WTC11 (cell line): ENCODE data around the gene FBP1. TPM values are rescaled to one million over a fixed set of nuclear protein-coding genes. Genes with fewer than 3 reads are reported as not detected.

ENCODE experiments used
- ATAC-seq: fragments of 200-7000 bp; cut with Tn5 transposase; 2 replicates; pipeline ENCODE4 v1.10.0; 2021; ENCODE audit warnings: mild to moderate bottlenecking, moderate library complexity
- CTCF ChIA-PET: fragments of 300-600 bp; sonication (Branson Sonifier 250); formaldehyde crosslinking; loops from one replicate; lab custom pipeline; 2021; ENCODE audit warnings: antibody characterized with exemption; lab: Charles Lee
- POLR2A ChIA-PET: fragments of 350-600 bp; sonication (Branson Sonifier 250); formaldehyde crosslinking; loops from one replicate; lab custom pipeline; 2021; ENCODE audit warnings: antibody characterized with exemption; lab: Charles Lee
- DNase-seq: peaks from one replicate; pipeline ENCODE4 v3.0.0; 2021; ENCODE audit warnings: low spot score
- H3K27ac Mint-ChIP-seq: 2 replicates; pipeline ENCODE4 v1.8.0; 2021; ENCODE audit warnings: mixed read lengths
- H3K27me3 Mint-ChIP-seq: 2 replicates; pipeline ENCODE4 v1.8.0; 2021; ENCODE audit warnings: low read depth, mild to moderate bottlenecking, moderate library complexity, mixed read lengths
- H3K36me3 Mint-ChIP-seq: 2 replicates; pipeline ENCODE4 v1.8.0; 2021; ENCODE audit warnings: mixed read lengths
- H3K4me1 Mint-ChIP-seq: 2 replicates; pipeline ENCODE4 v1.8.0; 2022; ENCODE audit warnings: mixed read lengths
- H3K4me3 Mint-ChIP-seq: 2 replicates; pipeline ENCODE4 v1.8.0; 2021; ENCODE audit warnings: mild to moderate bottlenecking, moderate library complexity, mixed read lengths
- H3K9me3 Mint-ChIP-seq: 2 replicates; pipeline ENCODE4 v1.8.0; 2021; ENCODE audit warnings: mixed read lengths
- AFF4 ChIP-seq: sonication (generic); formaldehyde crosslinking; IDR thresholded peaks from 2 replicates; pipeline ENCODE4 v1.8.1; 2023; ENCODE audit warnings: mild to moderate bottlenecking, missing genetic modification reagents, borderline replicate concordance
- CREM ChIP-seq: sonication (generic); formaldehyde crosslinking; IDR thresholded peaks from 2 replicates; pipeline ENCODE4 v1.8.1; 2022; ENCODE audit warnings: mild to moderate bottlenecking, missing genetic modification reagents, moderate library complexity
- ELF4 ChIP-seq: sonication (generic); formaldehyde crosslinking; IDR thresholded peaks from 2 replicates; pipeline ENCODE4 v1.8.1; 2022; ENCODE audit warnings: low read depth, mild to moderate bottlenecking, moderate library complexity, missing genetic modification reagents
- FOXJ3 ChIP-seq: sonication (generic); formaldehyde crosslinking; IDR thresholded peaks from 2 replicates; pipeline ENCODE4 v1.9.0; 2021; ENCODE audit warnings: missing genetic modification reagents, mild to moderate bottlenecking, borderline replicate concordance
- FOXK1 ChIP-seq: sonication (generic); formaldehyde crosslinking; IDR thresholded peaks from 2 replicates; pipeline ENCODE4 v1.8.0; 2022; ENCODE audit warnings: mild to moderate bottlenecking, moderate library complexity, missing genetic modification reagents
- GRHL2 ChIP-seq: fragments of 250-450 bp; sonication (Bioruptor Pico); IDR thresholded peaks from 2 replicates; pipeline ENCODE4 v1.8.0; 2022; ENCODE audit warnings: mild to moderate bottlenecking, moderate library complexity; ENCODE audit not compliant: insufficient replicate concordance, severe bottlenecking
- GTF2I ChIP-seq: fragments of 250-450 bp; sonication (Bioruptor Pico); conservative IDR thresholded peaks from 2 replicates; pipeline ENCODE4 v1.4.0; 2021; ENCODE audit warnings: mild to moderate bottlenecking
- NFATC4 ChIP-seq: fragments of 250-450 bp; sonication (Bioruptor Pico); IDR thresholded peaks from 2 replicates; pipeline ENCODE4 v1.9.0; 2021; ENCODE audit warnings: mild to moderate bottlenecking
- NFE2L1 ChIP-seq: sonication (generic); formaldehyde crosslinking; IDR thresholded peaks from 2 replicates; pipeline ENCODE4 v1.8.1; 2023; ENCODE audit warnings: missing genetic modification reagents
- NR1H2 ChIP-seq: sonication (generic); formaldehyde crosslinking; IDR thresholded peaks from 2 replicates; pipeline ENCODE4 v1.9.0; 2021; ENCODE audit warnings: mild to moderate bottlenecking, moderate library complexity, missing genetic modification reagents
- NR2C2 ChIP-seq: sonication (generic); formaldehyde crosslinking; IDR thresholded peaks from 2 replicates; pipeline ENCODE4 v1.8.0; 2022; ENCODE audit warnings: mild to moderate bottlenecking, missing genetic modification reagents
- TEAD4 ChIP-seq: sonication (generic); formaldehyde crosslinking; IDR thresholded peaks from 2 replicates; pipeline ENCODE4 v1.8.0; 2022; ENCODE audit warnings: mild to moderate bottlenecking, missing genetic modification reagents
- USF1 ChIP-seq: sonication (generic); formaldehyde crosslinking; IDR thresholded peaks from 2 replicates; pipeline ENCODE4 v1.8.0; 2022; ENCODE audit warnings: mild to moderate bottlenecking, missing genetic modification reagents
- ZNF121 ChIP-seq: sonication (generic); formaldehyde crosslinking; IDR thresholded peaks from 2 replicates; pipeline ENCODE4 v1.8.0; 2023; ENCODE audit warnings: missing genetic modification reagents
- ZNF138 ChIP-seq: sonication (generic); formaldehyde crosslinking; conservative IDR thresholded peaks from 2 replicates; pipeline ENCODE4 v1.8.1; 2022; ENCODE audit warnings: mild to moderate bottlenecking, moderate library complexity, missing genetic modification reagents
- ZNF281 ChIP-seq: sonication (generic); formaldehyde crosslinking; IDR thresholded peaks from 2 replicates; pipeline ENCODE4 v1.8.0; 2023; ENCODE audit warnings: mild to moderate bottlenecking, missing genetic modification reagents
- ZNF416 ChIP-seq: fragments of 250-450 bp; sonication (Bioruptor Pico); IDR thresholded peaks from 2 replicates; pipeline ENCODE4 v1.9.0; 2021; ENCODE audit warnings: mild to moderate bottlenecking, inconsistent platforms
- ZNF532 ChIP-seq: fragments of 250-450 bp; sonication (Bioruptor Pico); IDR thresholded peaks from 2 replicates; pipeline ENCODE4 v1.9.0; 2021; ENCODE audit warnings: mild to moderate bottlenecking, borderline replicate concordance
- ZSCAN18 ChIP-seq: fragments of 250-450 bp; sonication (Bioruptor Pico); IDR thresholded peaks from 2 replicates; pipeline ENCODE4 v2.1.2; 2022; ENCODE audit warnings: mild to moderate bottlenecking, moderate library complexity
- total RNA-seq: library from RNA; stranded (reverse); gene quantifications from 3 replicates; pipeline ENCODE4 v1.2.3, GENCODE V29; 2021

Gene FBP1
- total RNA-seq, 1 experiment from 2014 or later, result 6.4 TPM

GRCh38 chr9:94668928-94669729 lies 29.8 kb upstream of the FBP1 start:
- ATAC-seq (peak; percentile 86), DNase-seq (peak; percentile 59)
- Mint-ChIP-seq H3K27ac (no peak overlapping the region), H3K4me1 (no peaks in the 10 kb centered on the region), H3K36me3 (no peaks in the 10 kb centered on the region), H3K4me3 (no peak overlapping the region), H3K27me3 (no peaks in the 10 kb centered on the region), H3K9me3 (no peaks in the 10 kb centered on the region)
- no peak for TF ChIP-seq NFATC4 (CRISPR knock-in tag)
- TF ChIP-seq ZNF416 (CRISPR knock-in tag), result no peak
- TF ChIP-seq FOXJ3, result no peak
- no peak for TF ChIP-seq CREM (CRISPR knock-in tag)
- TF ChIP-seq ZSCAN18, result no peak
- TF ChIP-seq GTF2I (CRISPR knock-in tag), result no peak
- TF ChIP-seq GRHL2 (CRISPR knock-in tag), result no peak
- TF ChIP-seq ZNF532 (CRISPR knock-in tag), result no peak
- no peak for TF ChIP-seq ELF4 (CRISPR knock-in tag)
- TF ChIP-seq AFF4 (CRISPR knock-in tag), result no peak
- TF ChIP-seq FOXK1 (CRISPR knock-in tag), result no peak
- no peak for TF ChIP-seq ZNF138 (CRISPR knock-in tag)
- no peak for TF ChIP-seq ZNF121 (CRISPR knock-in tag)
- TF ChIP-seq NR2C2 (CRISPR knock-in tag), result no peak
- no peak for TF ChIP-seq TEAD4 (CRISPR knock-in tag)
- no peak for TF ChIP-seq USF1 (CRISPR knock-in tag)
- no peak for TF ChIP-seq NFE2L1 (CRISPR knock-in tag)
- no peak for TF ChIP-seq NR1H2
- TF ChIP-seq ZNF281 (CRISPR knock-in tag), result no peak
- CTCF ChIA-PET, result interaction anchor here (0.6 to 3.8 kb wide), 35 partner anchors 12 to 1204 kb away, joined by 3 to 20 read pairs (median 4); partner anchors contain the start of genes AOPEP, FBP1 and PCAT7
- POLR2A ChIA-PET, result interaction anchor here (0.6 to 0.7 kb wide), 2 partner anchors 568 to 1153 kb away, joined by 3 to 5 read pairs; no protein-coding TSS in a partner anchor
